Sciatic nerve (tissue), 2 donors: Measurements from ENCODE around the gene NPTN. TPM values are rescaled to one million over a fixed set of nuclear protein-coding genes. Genes with fewer than 3 reads are reported as not detected.

Experiments used
- ATAC-seq: fragments of 200-7000 bp; cut with Tn5 transposase; one replicate; pipeline ENCODE4 v1.9.1; 2020; ENCODE audit warnings: mild to moderate bottlenecking, moderate library complexity
- DNase-seq: peaks from one replicate; pipeline ENCODE4 v3.0.0-alpha.2; 2020; ENCODE audit warnings: low spot score
- intact Hi-C: fragments of 100-400 bp; cut with DNase I; formaldehyde crosslinking; loops from one replicate; pipeline ENCODE4 v1.14.2; 2022
- total RNA-seq: library from RNA; stranded (reverse); fragmentation: NEBNext Ultra II Directional; extraction: Animal tissue kit (Norgen Biotek cat#: 25700); gene quantifications from one replicate; pipeline ENCODE4 v1.2.1, GENCODE V29; 2021
- donor health status: DM: no; HTN: no; CAD: no.
- donor health status: DM: no; HTN: no; CAD: no.

Gene NPTN
- total RNA-seq, 1 donor from 2014 or later: 85.5 TPM

DNA sequence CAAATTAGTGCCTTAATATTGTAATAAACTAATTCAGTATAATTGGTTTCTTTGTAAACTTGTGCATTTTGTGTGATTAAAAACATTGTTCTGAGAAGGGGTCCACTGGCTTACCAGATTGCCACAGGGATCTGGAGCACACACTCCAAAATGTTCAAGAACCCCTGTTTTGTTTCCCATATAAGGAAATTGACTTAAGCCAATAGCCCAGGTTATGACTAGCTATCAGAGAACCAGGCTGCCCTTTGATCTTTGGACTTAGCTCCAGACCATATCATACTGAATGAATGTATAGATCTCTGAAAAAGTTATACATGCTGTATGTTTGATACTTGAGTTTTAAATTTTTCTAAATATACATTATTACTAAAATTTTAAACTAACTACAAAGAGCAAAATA lies 91.7 kb downstream of the NPTN start:
- ATAC-seq (no peak), DNase-seq (no peak)
- intact Hi-C loops: no loop called here

DNA sequence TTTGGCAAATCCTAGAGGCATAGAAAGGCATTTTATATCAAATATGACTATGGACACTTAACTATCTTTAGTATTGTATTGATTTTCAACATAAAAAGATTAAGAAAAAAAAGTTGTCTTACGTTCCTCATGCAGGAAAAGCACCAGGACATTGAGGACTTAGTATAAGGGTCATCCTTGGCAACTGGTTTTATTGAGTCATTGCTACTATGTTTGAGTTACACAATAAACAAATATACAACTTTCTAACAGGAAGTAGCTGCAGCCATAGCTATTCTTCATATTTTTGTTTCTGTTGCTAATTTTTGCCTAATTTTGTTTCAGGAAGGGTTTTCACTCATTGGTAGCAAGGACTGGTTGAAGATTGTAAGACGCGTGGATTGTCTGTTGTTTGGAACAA lies 93.0 kb downstream of the NPTN start:
- DNase-seq (no peak), ATAC-seq (no peak)
- intact Hi-C loops: no loop called here

DNA sequence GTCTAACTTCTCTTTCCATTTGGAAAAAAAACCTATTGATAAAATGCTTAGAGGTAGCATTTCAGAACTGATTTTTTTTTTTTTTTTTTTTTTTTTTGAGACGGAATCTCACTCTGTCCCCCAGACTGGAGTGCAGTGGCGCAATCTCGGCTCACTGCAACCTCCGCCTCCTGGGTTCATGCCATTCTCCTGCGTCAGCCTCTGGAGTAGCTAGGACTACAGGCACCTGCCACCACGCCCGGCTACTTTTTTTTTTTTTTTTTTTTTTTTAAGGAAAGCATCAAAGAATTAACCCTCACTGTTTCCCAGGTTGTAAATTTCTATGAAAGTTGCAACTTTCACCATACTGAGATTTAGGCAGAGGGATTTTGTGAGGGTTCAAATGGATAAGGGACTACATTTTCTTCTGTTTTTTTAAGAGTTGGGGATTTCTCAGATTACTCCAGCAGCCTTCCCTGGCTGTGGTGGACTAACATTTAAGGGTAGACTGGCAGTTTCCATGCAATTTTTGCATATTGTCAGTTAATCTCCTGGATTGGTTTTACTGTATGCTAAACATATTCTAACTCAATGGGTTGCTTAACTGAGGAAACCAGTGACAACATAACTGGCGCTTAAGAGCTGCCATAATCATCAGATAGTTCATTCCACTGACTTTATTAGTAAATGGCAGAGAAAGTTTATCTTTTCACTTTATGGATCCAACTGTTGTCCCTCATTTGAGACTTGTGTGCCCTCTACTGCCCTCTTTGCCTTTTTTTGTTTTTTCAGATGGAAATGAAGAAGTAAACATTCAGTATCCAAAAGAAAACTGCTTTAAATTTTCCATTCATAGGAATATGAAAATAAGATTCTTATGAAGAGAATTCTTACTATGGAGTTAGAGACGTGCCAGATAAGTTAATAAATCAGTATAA lies 93.7 kb downstream of the NPTN start:
- ATAC-seq (no peak), DNase-seq (no peak)
- intact Hi-C loops: no loop called here

DNA sequence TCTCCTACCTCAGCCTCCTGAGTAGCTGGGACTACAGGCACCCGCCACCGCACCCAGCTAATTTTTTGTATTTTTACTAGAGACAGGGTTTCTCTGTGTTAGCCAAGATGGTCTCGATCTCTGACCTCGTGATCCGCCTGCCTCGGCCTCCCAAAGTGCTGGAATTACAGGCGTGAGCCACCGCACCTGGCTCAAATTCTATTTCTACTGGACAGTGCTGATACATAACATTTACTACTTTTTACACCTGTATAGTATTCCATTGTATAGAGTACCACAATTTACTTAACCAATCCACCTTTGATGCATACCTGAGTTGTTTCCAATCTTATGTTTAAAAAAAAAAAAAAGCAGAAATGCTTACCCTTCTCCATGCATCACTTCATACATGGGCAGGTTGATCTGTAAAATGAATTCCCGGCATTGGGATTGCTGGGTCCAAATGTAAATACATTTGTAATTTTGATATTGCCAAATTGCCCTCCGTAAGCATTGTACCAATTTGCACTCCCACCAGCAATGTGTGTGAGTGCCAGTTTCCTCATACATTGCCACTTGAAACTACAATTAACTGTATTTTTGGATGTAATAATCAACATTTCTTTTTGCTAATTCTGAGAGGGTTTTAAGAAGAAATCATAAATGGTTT lies 94.5 kb downstream of the NPTN start:
- ATAC-seq (no peak), DNase-seq (no peak)
- intact Hi-C loops: no loop called here

DNA sequence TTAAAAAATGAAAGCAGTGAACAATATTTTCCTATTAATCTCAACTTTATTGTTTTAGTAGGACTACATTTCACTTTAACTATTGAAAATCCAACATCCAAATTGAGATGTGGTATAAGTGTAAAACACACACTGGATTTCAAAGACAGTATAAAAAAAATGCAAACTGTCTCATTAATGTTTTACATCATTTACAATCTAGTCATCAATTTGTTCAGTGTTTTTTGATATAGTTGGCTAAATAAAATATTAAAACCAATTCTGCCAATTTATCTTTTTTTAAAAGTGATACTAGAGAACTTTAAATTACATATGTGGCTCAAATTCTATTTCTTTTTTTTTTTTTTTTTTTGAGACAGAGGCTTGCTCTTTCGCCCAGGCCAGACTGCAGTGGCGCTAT lies 95.1 kb downstream of the NPTN start:
- DNase-seq (no peak), ATAC-seq (no peak)
- intact Hi-C loops: no loop called here

DNA sequence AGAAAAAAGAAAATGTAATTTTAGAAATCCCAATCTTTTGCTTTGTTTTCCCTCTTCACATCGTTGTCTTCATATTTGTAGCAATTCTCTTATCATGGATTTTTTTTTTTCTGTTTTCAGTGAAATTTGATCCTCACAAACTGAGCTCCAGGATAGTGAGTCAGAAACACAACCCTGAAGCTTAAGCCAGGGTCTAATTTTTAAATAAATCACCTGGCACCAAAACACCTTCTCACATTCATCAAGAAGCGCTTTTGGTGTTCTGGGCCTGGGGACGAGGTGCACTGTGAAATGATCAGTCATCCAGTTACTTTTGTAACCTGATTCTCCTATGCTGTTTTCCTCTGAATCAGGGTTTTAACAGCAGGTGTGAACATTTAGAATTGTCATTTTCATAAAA lies 102.5 kb downstream of the NPTN start:
- intact Hi-C loops: no loop called here
- DNase-seq (no peak), ATAC-seq (no peak)

DNA sequence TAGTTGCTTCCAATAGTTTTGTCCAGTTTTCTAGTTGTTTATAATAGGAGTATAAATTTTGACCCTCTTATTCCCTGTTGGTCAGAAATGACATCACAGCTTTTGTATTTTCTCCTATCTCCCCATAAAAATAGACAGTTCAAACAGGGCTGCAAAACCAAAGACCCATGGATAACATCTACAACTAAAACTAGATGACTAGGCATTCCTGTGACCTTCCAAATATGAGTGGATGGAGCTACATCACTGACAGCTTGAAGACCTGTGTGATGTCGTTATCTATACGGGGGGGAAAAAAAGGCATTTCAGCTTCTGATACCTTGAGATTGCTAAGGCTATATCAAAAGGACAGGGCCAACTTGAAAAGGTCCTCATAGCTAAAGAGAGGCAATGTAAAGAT lies 105.6 kb downstream of the NPTN start:
- intact Hi-C loops: no loop called here
- no peak for DNase-seq
- ATAC-seq: no peak

DNA sequence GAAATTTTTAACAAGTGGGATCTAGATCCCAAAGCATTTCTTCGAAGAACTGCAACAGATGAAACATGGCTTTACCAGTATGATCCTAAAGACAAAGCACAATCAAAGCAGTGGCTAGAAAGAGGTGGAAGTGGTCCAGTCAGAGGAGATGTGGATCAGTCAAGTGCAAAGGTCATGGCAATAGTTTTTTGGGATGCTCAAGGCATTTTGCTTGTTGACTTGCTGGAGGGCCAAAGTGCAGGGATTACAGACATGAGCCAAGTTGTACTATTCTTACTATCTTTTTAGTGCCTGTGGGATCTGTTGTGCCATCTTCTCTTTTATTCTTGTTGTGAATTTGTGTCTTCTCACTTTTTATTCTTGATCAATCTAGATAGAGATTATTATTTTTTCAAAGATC lies 108.3 kb downstream of the NPTN start:
- DNase-seq: no peak

DNA sequence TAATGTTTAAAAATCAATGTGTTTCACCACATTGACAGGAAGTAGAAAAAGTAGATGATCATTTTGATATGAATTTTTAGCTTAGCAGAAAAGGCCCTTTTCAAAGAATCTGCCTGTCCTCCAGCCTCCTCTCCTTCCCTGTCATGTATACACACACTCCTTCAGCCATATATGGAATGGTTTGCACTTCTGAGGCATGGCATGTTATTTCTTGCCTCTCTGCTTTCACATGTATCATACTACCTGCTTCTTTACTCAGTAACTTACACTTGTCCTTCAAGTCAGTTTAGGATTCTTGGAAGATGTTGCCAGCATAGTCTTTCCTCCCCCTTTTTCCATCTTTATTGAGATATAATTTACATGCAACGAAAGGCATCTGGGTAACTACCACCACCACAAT lies 111.2 kb downstream of the NPTN start:
- ATAC-seq: no peak
- intact Hi-C loops: no loop called here
- no peak for DNase-seq

More for the DNA sequence above, 108.3 kb downstream of the NPTN start:
- intact Hi-C loops: no loop called here
- ATAC-seq: no peak

DNA sequence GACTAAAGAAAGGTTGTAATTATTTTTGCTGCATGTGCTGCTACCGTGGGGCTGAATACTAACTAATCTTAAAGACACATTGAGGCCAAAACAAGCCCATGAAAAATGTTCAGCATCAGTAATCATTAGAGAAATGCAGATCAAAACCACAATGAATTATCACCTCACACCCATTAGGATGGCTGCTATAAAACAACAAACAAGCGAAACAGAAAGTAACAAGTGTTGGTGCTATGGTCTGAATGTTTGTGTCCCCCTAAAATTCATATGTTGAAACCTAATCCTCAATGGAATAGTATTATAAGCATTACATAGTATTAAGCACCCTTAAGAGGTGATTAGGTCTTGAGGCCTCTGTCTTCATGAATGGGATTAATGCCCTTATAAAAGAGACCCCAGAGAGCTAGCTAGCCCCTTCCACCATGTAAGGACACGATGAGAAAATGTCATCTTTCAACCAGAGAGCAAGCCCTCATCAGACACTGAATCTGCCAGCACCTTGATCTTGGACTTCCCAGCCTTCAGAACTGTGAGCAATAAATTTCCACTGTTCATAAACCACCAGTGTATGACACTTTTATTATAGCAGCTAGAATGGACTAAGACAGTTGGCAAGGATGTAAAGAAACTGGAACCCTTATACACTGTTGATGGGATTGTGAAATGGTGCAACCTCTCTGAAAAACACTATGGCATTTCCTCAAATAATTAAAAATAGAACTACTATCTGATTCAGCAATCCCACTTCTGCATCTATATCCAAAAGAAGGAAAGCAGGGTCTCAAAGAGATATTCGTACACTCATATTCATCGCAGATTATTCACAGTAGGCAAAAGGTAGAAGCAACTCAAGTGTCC lies 114.1 kb downstream of the NPTN start:
- intact Hi-C loops: no loop called here
- DNase-seq (no peak), ATAC-seq (no peak)

DNA sequence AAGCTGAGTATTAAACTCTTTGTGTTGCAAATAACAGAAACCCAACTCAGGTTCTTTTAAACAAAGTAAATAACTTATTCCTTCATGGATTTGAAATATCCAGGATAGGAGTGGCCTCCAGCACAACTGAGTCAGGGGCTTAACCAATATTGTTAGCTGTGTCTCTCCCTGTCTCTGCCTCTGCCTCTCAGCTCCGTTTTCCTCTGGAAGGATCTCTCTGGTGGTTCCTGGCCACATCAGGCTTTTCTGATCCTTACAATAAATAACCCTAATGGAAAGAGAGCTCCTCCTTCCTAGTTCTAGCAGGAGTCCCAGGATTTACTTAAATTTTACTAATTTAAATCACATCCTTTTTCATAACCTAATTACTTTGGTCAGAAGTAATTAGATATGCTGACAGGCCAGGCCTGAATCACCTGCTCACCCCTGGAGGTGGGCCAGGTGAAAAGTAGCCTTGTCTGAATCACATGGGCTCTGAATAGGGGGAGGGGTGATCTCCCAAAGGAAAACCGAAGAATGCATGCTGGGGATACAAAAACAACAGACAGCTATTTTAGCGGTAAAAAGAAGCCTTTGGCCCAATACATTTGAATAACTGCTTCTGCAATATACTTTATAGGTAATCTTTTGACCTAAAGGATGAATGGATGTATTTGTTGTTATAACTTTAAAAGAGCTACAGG lies 114.9 kb downstream of the NPTN start:
- ATAC-seq: no peak
- intact Hi-C loops: no loop called here

DNA sequence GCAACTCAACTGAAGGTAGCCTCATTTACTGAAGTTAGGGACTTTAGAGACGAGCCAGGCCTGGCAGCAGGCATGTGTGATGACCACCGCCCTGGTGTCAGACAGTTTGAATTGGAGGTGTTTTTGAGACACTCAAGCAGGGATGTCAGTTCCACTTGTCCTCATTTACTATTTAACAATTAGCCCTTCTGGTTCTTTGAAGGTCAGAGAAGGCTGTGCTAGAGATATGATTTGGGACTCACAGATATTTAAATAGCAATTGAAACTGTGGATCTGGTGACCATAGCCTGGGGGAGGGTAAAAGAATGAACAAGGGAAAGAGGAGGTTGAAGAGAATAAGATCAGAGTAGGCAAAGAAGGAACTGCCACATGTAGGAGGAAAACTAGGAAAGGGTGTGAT lies 115.6 kb downstream of the NPTN start:
- no peak for DNase-seq
- ATAC-seq: no peak
- intact Hi-C loops: no loop called here

More for the DNA sequence above, 114.9 kb downstream of the NPTN start:
- DNase-seq: no peak

DNA sequence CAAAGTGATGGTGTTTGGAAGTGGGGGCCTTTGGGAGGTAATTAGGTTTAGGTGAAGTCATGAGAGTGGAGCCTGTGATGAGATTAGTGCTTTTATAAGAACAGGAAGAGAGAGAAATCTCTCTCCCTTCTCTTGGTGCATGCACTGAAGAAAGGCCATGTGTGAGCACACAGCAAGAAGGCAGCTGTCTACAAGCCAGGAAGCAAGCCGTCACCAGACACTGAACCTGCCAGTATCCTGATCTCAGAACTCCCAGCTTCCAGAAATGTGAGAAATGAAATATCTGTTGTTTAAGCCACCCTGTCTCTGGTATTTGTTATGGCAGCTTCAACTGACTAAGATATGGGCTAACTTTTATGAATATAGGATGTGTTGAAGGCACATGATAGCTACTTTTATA lies 117.7 kb downstream of the NPTN start:
- ATAC-seq (no peak), DNase-seq (no peak)
- intact Hi-C loops: no loop called here

Other genes starting within 250 kb of the NPTN start
- gene REC114, start 190.2 kb downstream of the NPTN start, total RNA-seq: not detected
- gene CD276, start 51.0 kb upstream of the NPTN start, total RNA-seq: 47.0 TPM
- gene INSYN1, start 120.0 kb upstream of the NPTN start, total RNA-seq: 7.8 TPM
- gene TBC1D21, start 240.2 kb upstream of the NPTN start, total RNA-seq: not detected